C4-2B (cell line): ENCODE measurements around the gene THSD7B.

Source experiments
- ZFX ChIP-seq: fragments of 450-650 bp; IDR thresholded peaks from 2 replicates; pipeline ENCODE4 v1.6.1; 2017
- TF ChIP-seq, protein P1 (sequence below): fragments of 450-650 bp; conservative IDR thresholded peaks from 2 replicates; pipeline ENCODE4 v1.5.1; 2017; ENCODE audit warnings: mild to moderate bottlenecking

- TF ChIP-seq, protein P1, sequence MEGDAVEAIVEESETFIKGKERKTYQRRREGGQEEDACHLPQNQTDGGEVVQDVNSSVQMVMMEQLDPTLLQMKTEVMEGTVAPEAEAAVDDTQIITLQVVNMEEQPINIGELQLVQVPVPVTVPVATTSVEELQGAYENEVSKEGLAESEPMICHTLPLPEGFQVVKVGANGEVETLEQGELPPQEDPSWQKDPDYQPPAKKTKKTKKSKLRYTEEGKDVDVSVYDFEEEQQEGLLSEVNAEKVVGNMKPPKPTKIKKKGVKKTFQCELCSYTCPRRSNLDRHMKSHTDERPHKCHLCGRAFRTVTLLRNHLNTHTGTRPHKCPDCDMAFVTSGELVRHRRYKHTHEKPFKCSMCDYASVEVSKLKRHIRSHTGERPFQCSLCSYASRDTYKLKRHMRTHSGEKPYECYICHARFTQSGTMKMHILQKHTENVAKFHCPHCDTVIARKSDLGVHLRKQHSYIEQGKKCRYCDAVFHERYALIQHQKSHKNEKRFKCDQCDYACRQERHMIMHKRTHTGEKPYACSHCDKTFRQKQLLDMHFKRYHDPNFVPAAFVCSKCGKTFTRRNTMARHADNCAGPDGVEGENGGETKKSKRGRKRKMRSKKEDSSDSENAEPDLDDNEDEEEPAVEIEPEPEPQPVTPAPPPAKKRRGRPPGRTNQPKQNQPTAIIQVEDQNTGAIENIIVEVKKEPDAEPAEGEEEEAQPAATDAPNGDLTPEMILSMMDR = no peak
- no peak for TF ChIP-seq ZFX
Measured at GRCh38 chr2:137233091-137233490, 467.7 kb downstream of the THSD7B start.
